DND-41 (cell line): Measurements from ENCODE around the gene FARSA.

Experiments
- ATAC-seq: fragments of 200-7000 bp; cut with Tn5 transposase; 3 replicates; pipeline ENCODE4 v1.9.1; 2021; ENCODE audit warnings: low read depth; ENCODE audit not compliant: insufficient read depth
- DNase-seq: peaks from one replicate; pipeline ENCODE4 v3.0.0-alpha.2; 2020
- H2AFZ ChIP-seq: 2 replicates; pipeline ENCODE4 v1.6.0; 2012; ENCODE audit warnings: low read depth, low read length
- H3K27ac ChIP-seq: 2 replicates; pipeline ENCODE4 v1.5.1; 2012; ENCODE audit warnings: low read length, inconsistent platforms
- H3K27me3 ChIP-seq: fragments of 200-600 bp; sonication (generic); 2 replicates; pipeline ENCODE4 v1.6.0; 2012; ENCODE audit warnings: low read length, mild to moderate bottlenecking, inconsistent platforms; ENCODE audit not compliant: insufficient read depth, poor library complexity
- H3K36me3 ChIP-seq: 2 replicates; pipeline ENCODE4 v1.5.1; 2012; ENCODE audit warnings: low read length, inconsistent platforms; ENCODE audit not compliant: insufficient read depth
- H3K4me1 ChIP-seq: 2 replicates; pipeline ENCODE4 v1.5.1; 2012; ENCODE audit warnings: mild to moderate bottlenecking, low read length; ENCODE audit not compliant: insufficient read depth
- H3K4me2 ChIP-seq: 2 replicates; pipeline ENCODE4 v1.6.0; 2012; ENCODE audit warnings: mild to moderate bottlenecking, moderate library complexity, low read length, inconsistent platforms; ENCODE audit not compliant: insufficient read depth
- H3K4me3 ChIP-seq, 2 experiments: fragments of 200-600 bp in 1 of 2; shearing (Covaris generic) in 1 of 2; 2 replicates each; pipeline ENCODE4 v1.5.1; 2012 to 2016; ENCODE audit warnings: inconsistent platforms in 2 of 2, low read length in 2 of 2, mild to moderate bottlenecking in 2 of 2, low read depth in 1 of 2, moderate library complexity in 1 of 2
- H3K79me2 ChIP-seq: 2 replicates; pipeline ENCODE4 v1.6.0; 2012; ENCODE audit warnings: low read length, inconsistent platforms; ENCODE audit not compliant: insufficient read depth
- H3K9ac ChIP-seq: 2 replicates; pipeline ENCODE4 v1.6.0; 2012; ENCODE audit warnings: low read depth, mild to moderate bottlenecking, inconsistent platforms, low read length, moderate library complexity
- H3K9me3 ChIP-seq: 2 replicates; pipeline ENCODE4 v1.5.1; 2012; ENCODE audit warnings: low read length, moderate library complexity, mild to moderate bottlenecking, inconsistent platforms; ENCODE audit not compliant: insufficient read depth, severe bottlenecking
- H4K20me1 ChIP-seq: 2 replicates; pipeline ENCODE4 v1.6.0; 2012; ENCODE audit warnings: low read length; ENCODE audit not compliant: insufficient read depth
- CTCF ChIP-seq: IDR thresholded peaks from 2 replicates; pipeline ENCODE4 v1.5.1; 2012; ENCODE audit warnings: borderline replicate concordance, low read length, moderate library complexity, mild to moderate bottlenecking; ENCODE audit not compliant: poor library complexity, severe bottlenecking; ENCODE audit errors: extremely low read depth
- EZH2 ChIP-seq: IDR thresholded peaks from 3 replicates; pipeline ENCODE4 v1.6.1; 2012; ENCODE audit warnings: borderline replicate concordance, low read depth, mild to moderate bottlenecking, moderate library complexity, low read length, inconsistent platforms; ENCODE audit not compliant: severe bottlenecking

Gene FARSA

DNA sequence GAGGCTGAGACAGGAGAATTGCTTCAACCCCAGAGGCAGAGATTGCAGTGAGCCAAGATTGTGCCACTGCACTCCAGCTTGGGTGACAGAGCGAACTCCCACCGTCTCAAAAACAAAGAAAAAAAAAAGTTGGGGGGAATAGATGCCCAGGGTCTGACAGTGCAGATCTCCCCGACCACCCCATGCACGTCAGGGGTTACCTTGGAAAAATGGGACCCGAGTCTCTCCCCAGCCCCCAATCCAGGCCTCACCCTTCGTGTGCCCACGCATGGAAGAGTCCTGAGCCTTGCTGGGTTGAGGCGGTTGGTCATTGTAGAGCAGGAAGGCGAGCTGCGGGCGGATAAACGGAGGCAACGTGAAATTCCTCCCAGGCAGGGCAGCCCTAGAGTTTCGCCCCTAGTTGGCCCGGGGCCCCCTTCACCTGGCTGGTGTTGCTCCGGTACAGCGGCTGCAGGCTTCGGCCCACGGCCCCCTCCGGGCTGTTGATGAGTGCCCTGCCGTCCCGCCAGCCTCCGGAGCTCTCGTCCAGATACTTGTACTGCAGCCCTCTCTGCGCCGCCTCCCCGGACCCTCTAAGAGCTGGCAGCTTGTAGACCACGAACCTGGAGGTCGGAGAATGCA, 52.9 kb downstream of the FARSA start:
- DNase-seq, result peak; percentile 29
- Histone ChIP-seq H3K27me3 (no peaks in the 10 kb centered on the region), H3K79me2 (peaks cover 18% of the 10 kb centered on the region), H3K27ac (peak overlapping the region; percentile 85), H3K36me3 (peaks cover 20% of the 10 kb centered on the region), H3K4me1 (peaks cover 24% of the 10 kb centered on the region), H3K4me2 (peak overlapping the region; percentile 91), H3K4me3 (peak overlapping the region; percentile 91 to 98), H3K9me3 (peaks cover 5% of the 10 kb centered on the region), H2AFZ (peak overlapping the region; percentile 98), H4K20me1 (no peaks in the 10 kb centered on the region), H3K9ac (peak overlapping the region; percentile 92)
- peak; percentile 38 for ATAC-seq
- TF ChIP-seq CTCF (no peak), EZH2 (no peak)

DNA sequence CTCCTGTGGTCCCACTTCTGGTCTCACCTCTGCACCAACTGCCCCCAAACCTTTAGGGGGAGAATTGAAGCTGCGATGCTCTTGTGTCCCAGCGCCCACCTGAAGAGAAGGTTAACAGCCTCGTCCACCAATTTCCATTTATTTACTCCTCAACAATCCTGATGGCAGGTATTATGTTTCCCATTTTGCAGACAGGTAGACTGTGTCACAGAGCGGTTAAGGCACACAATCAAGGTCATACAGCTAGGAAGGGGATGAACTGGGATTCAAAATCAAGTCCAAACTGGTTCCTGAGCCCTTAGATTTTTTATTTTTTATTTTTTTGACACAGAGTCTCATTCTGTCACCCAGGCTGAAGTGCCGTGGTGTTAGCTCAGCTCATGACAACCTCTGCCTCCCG, 58.4 kb downstream of the FARSA start:
- DNase-seq (no peak), ATAC-seq (no peak)
- Histone ChIP-seq H3K9ac (no peak overlapping the region), H3K4me1 (peaks cover 6% of the 10 kb centered on the region), H3K27me3 (no peaks in the 10 kb centered on the region), H4K20me1 (no peaks in the 10 kb centered on the region), H3K27ac (no peak overlapping the region), H3K36me3 (peaks cover 45% of the 10 kb centered on the region), H3K79me2 (peaks cover 6% of the 10 kb centered on the region), H3K4me2 (no peak overlapping the region), H2AFZ (no peak overlapping the region), H3K9me3 (no peaks in the 10 kb centered on the region), H3K4me3 (no peak overlapping the region)
- TF ChIP-seq EZH2, result no peak
- no peak for TF ChIP-seq CTCF

- peaks cover 45% of the 10 kb centered on the region for H3K36me3 ChIP-seq
- no peaks in the 10 kb centered on the region for H3K9me3 ChIP-seq
- DNase-seq (no peak), ATAC-seq (no peak)
- no peaks in the 10 kb centered on the region for H3K79me2 ChIP-seq
- no peak overlapping the region for H3K4me3 ChIP-seq
- H4K20me1 ChIP-seq, result no peaks in the 10 kb centered on the region
- no peaks in the 10 kb centered on the region for H3K4me1 ChIP-seq
- H2AFZ ChIP-seq, result no peak overlapping the region
- no peak overlapping the region for H3K9ac ChIP-seq
- TF ChIP-seq EZH2, result no peak
- TF ChIP-seq CTCF, result no peak
- no peaks in the 10 kb centered on the region for H3K27me3 ChIP-seq
- H3K4me2 ChIP-seq, result no peak overlapping the region
- no peak overlapping the region for H3K27ac ChIP-seq
Observed at GRCh38 chr19:12873891-12874745, 59.4 kb downstream of the FARSA start.
